GM12891 (cell line): ENCODE data around the gene LVRN.

Source experiments
- DNase-seq: peaks from one replicate; pipeline ENCODE4 v3.0.0; 2011; ENCODE audit warnings: low spot score; ENCODE audit not compliant: insufficient read length
- FAIRE-seq: peaks from 2 replicates; lab custom pipeline; 2011; peaks lifted over from hg19 to GRCh38; lab: Jason Lieb, UNC
- PAX5 ChIP-seq: IDR thresholded peaks from 2 replicates; pipeline ENCODE4 v1.6.1; 2011; ENCODE audit warnings: low read length, moderate library complexity, mild to moderate bottlenecking; ENCODE audit not compliant: insufficient read depth, severe bottlenecking
- POLR2A ChIP-seq: IDR thresholded peaks from 2 replicates; pipeline ENCODE4 v1.6.1; 2011; ENCODE audit warnings: low read depth, low read length, control low read depth
- POLR2AphosphoS5 ChIP-seq: IDR thresholded peaks from 2 replicates; pipeline ENCODE4 v1.6.1; 2011; ENCODE audit warnings: low read depth, low read length, control low read depth
- POU2F2 ChIP-seq: IDR thresholded peaks from 2 replicates; pipeline ENCODE4 v1.6.1; 2011; ENCODE audit warnings: low read depth, mild to moderate bottlenecking, control low read depth, low read length, moderate library complexity
- SPI1 ChIP-seq: IDR thresholded peaks from 2 replicates; pipeline ENCODE4 v1.6.1; 2011; ENCODE audit warnings: low read depth, low read length, control low read depth
- TAF1 ChIP-seq: IDR thresholded peaks from 2 replicates; pipeline ENCODE4 v1.6.1; 2011; ENCODE audit warnings: low read depth, low read length, control low read depth

Gene LVRN

DNA sequence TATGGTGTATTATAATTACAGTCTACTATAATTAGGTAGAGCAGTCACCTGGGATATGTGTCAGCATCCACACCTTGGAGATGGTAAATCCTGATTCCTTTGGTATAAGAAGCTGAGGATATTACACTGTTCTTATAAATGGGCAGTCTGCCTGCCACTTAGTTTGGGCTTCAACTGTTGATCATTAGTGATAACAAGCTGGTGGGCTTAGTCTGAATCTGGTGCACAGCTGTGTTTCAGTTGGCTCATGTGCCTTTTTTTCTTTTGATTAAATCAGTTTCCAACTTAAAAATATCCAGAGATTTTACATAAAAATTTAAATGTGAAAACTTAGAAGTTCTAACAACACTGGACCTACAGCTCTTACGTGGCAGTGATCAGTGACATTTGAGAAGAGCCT is 21.2 kb downstream of the LVRN start:
- FAIRE-seq (no peak), DNase-seq (no peak)
- no peak for TF ChIP-seq TAF1
- no peak for TF ChIP-seq POLR2A
- TF ChIP-seq SPI1, result no peak
- no peak for TF ChIP-seq POLR2AphosphoS5
- no peak for TF ChIP-seq POU2F2
- no peak for TF ChIP-seq PAX5

GRCh38 chr5:115985802-115986757 is 23.8 kb downstream of the LVRN start:
- FAIRE-seq, result no peak
- no peak for DNase-seq
- TF ChIP-seq SPI1 (no peak), PAX5 (no peak), POU2F2 (no peak), POLR2AphosphoS5 (no peak), POLR2A (no peak), TAF1 (no peak)

- FAIRE-seq (no peak), DNase-seq (no peak)
- TF ChIP-seq POLR2A (no peak), POLR2AphosphoS5 (no peak), TAF1 (no peak), PAX5 (no peak), POU2F2 (no peak), SPI1 (no peak)
These were observed 25.7 kb downstream of the LVRN start for GRCh38 chr5:115988002-115988401.

- TF ChIP-seq PAX5 (no peak), POLR2A (no peak), POU2F2 (no peak), POLR2AphosphoS5 (no peak), SPI1 (no peak), TAF1 (no peak)
- no peak for FAIRE-seq
- DNase-seq, result no peak
These were observed 30.6 kb downstream of the LVRN start for GRCh38 chr5:115992848-115993350.

DNA sequence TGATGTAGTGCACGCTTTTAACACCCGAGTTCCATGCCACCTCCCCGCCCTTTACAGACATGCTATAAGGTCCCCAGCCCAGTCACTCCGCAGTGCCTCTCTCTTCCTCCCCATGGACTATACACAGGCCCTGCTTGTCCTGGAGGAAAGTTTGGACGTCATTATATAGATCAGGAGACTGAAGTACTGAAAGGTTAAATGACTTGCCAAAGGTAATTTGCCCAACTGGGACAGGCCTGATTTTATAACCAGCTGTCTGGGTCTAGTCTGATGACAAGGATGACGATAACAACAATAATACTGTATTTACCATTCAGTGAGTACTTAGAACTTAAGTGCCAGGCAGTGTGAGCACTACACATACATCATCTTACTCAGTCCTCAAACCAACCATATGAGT is 33.1 kb downstream of the LVRN start:
- TF ChIP-seq PAX5 (no peak), TAF1 (no peak), SPI1 (no peak), POLR2AphosphoS5 (no peak), POU2F2 (no peak), POLR2A (no peak)

DNA sequence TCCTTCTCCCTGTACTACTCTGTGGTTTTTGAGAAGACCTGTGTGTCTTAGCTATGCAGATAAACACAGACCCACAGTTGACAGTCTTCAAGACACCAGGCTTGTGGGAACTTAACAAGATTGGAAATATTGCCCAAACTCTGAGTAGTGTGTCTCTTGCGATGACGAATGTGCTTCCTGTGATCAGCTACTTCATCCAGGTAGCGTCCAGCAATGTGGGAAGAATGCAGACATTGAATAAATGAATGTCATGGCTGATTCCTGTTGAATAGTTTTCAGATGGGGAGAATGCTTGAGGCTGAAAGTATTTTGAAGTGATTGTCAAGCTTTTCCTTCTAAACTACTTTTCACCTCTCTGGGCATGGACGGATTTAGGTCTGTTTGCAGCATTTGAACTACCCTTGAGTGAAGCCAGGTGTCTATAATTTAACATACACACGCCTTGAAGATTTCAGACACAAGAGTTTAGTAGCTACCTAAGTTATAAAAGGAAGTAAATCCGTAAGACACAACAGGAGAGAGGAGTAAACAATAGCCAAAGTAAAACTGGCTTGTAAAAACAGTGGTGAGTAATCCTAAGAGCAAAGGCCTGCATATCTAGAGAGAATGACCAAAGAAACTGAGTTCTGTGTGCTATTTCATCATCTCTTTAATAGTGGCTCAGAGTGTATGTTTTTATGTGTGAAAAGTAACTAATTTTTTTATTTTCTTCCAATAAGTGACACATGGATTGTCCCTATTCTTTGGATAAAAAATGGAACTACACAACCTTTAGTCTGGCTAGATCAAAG is 40.0 kb downstream of the LVRN start:
- TF ChIP-seq POLR2AphosphoS5 (no peak), POU2F2 (no peak), TAF1 (no peak), POLR2A (no peak), SPI1 (no peak), PAX5 (no peak)
- DNase-seq, result no peak
- no peak for FAIRE-seq

More for the DNA sequence above, 33.1 kb downstream of the LVRN start:
- DNase-seq (no peak), FAIRE-seq (no peak)

DNA sequence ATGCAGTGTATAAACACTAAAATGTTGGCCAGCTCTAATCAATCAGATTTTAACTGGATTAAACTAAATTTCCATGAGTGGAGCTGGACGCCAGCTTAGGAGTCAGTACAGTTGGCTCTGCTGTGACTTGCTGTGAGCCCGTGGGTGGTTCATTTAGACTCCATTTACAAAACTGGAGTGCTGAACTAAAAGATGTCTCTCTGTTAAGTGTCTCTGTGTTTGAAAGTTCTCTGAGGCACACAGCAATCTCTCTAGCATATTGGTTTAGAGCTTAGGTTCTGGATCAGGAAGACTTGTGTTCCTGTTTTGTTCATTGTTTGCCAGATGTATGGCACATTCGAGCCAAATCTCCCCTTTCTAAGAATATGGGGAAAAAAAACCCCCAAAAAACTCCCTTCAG is 42.0 kb downstream of the LVRN start:
- TF ChIP-seq PAX5 (no peak), TAF1 (no peak), POLR2AphosphoS5 (no peak), POLR2A (no peak), POU2F2 (no peak), SPI1 (no peak)
- no peak for DNase-seq
- no peak for FAIRE-seq

GRCh38 chr5:116009806-116010205 is 47.5 kb downstream of the LVRN start:
- TF ChIP-seq SPI1 (no peak), PAX5 (no peak), POLR2AphosphoS5 (no peak), TAF1 (no peak)
- no peak for DNase-seq
- FAIRE-seq, result no peak

- TF ChIP-seq TAF1 (no peak), POU2F2 (no peak), SPI1 (no peak), POLR2A (no peak), POLR2AphosphoS5 (no peak), PAX5 (no peak)
- DNase-seq (no peak), FAIRE-seq (no peak)
These were observed 48.8 kb downstream of the LVRN start for GRCh38 chr5:116011046-116011445.
